HG02885 (cell line): ENCODE data around the gene HES4.
"Not testable (repeated sequence)": the region's sequence is repeated elsewhere in the genome, so short reads cannot be mapped to it uniquely, and the experiment has no call there.

Experiments
- ATAC-seq: cut with Tn5 transposase; IDR thresholded peaks from one replicate; pipeline ENCODE4 v1.9.1; 2021; ENCODE audit warnings: mild to moderate bottlenecking; ENCODE audit not compliant: unreplicated experiment, poor library complexity

Gene HES4

GRCh38 chr1:1033731-1034438 lies 34.0 kb upstream of the HES4 start:
- no peak for ATAC-seq

GRCh38 chr1:1033009-1033587 lies 33.2 kb upstream of the HES4 start:
- ATAC-seq = peak; percentile 88

GRCh38 chr1:1032424-1032823 lies 32.5 kb upstream of the HES4 start:
- ATAC-seq = peak; percentile 17

- ATAC-seq = no peak
Observed at GRCh38 chr1:1031659-1032235, 31.9 kb upstream of the HES4 start.

- ATAC-seq = not testable (repeated sequence)
Observed at GRCh38 chr1:1030867-1031658, 31.2 kb upstream of the HES4 start.

GRCh38 chr1:1027791-1028190 lies 27.9 kb upstream of the HES4 start:
- no peak for ATAC-seq

GRCh38 chr1:1026599-1027413 lies 26.9 kb upstream of the HES4 start:
- no peak for ATAC-seq

GRCh38 chr1:1025730-1026129 lies 25.8 kb upstream of the HES4 start:
- no peak for ATAC-seq

- ATAC-seq = no peak
Observed at GRCh38 chr1:1024771-1025699, 25.1 kb upstream of the HES4 start.

- ATAC-seq = no peak
Observed at GRCh38 chr1:1024149-1024770, 24.4 kb upstream of the HES4 start.

GRCh38 chr1:1023700-1024099 lies 23.8 kb upstream of the HES4 start:
- ATAC-seq = no peak

- no peak for ATAC-seq
Observed at GRCh38 chr1:1022302-1023009, 22.6 kb upstream of the HES4 start.

GRCh38 chr1:1021920-1022259 lies 22.0 kb upstream of the HES4 start:
- ATAC-seq = no peak

- no peak for ATAC-seq
Observed at GRCh38 chr1:1021010-1021919, 21.4 kb upstream of the HES4 start.

GRCh38 chr1:1020415-1021009 lies 20.6 kb upstream of the HES4 start:
- peak; percentile 11 for ATAC-seq

- peak; percentile 39 for ATAC-seq
Observed at GRCh38 chr1:1020000-1020404, 20.1 kb upstream of the HES4 start, which contains the start of gene AGRN. AGRN (plus strand) TSS chr1:1020120; CDS start chr1:1020173, 53 bp downstream.
